Hepatocyte (in vitro differentiated cells): ENCODE data around the gene GAL.

Source experiments
- EZH2phosphoT487 ChIP-seq: fragments of 200-600 bp; sonication (generic); IDR thresholded peaks from one replicate; pipeline ENCODE4 v1.6.1; 2018; ENCODE audit warnings: antibody characterized with exemption, mild to moderate bottlenecking, low read depth, moderate library complexity; ENCODE audit not compliant: unreplicated experiment, severe bottlenecking
- TF ChIP-seq, protein P1 (sequence below): fragments of 200-600 bp; sonication (generic); IDR thresholded peaks from 2 replicates; pipeline ENCODE4 v1.5.1; 2016; ENCODE audit warnings: antibody characterized with exemption, mild to moderate bottlenecking; ENCODE audit not compliant: poor library complexity

GRCh38 chr11:68651985-68652682 is 32.2 kb upstream of the GAL start:
- TF ChIP-seq EZH2phosphoT487 = no peak
- TF ChIP-seq, protein P1, sequence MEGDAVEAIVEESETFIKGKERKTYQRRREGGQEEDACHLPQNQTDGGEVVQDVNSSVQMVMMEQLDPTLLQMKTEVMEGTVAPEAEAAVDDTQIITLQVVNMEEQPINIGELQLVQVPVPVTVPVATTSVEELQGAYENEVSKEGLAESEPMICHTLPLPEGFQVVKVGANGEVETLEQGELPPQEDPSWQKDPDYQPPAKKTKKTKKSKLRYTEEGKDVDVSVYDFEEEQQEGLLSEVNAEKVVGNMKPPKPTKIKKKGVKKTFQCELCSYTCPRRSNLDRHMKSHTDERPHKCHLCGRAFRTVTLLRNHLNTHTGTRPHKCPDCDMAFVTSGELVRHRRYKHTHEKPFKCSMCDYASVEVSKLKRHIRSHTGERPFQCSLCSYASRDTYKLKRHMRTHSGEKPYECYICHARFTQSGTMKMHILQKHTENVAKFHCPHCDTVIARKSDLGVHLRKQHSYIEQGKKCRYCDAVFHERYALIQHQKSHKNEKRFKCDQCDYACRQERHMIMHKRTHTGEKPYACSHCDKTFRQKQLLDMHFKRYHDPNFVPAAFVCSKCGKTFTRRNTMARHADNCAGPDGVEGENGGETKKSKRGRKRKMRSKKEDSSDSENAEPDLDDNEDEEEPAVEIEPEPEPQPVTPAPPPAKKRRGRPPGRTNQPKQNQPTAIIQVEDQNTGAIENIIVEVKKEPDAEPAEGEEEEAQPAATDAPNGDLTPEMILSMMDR = no peak
